BLaER1 (cell line): Measurements from ENCODE around the gene GPR152.

Source experiments
- H3K27ac ChIP-seq: shearing (Covaris generic); formaldehyde crosslinking; 2 replicates; pipeline ENCODE4 v1.8.1; 2022
- H3K27me3 ChIP-seq: shearing (Covaris generic); formaldehyde crosslinking; 2 replicates; pipeline ENCODE4 v1.8.1; 2022
- H3K36me3 ChIP-seq: shearing (Covaris generic); formaldehyde crosslinking; 2 replicates; pipeline ENCODE4 v1.8.1; 2022
- H3K4me1 ChIP-seq: shearing (Covaris generic); formaldehyde crosslinking; 2 replicates; pipeline ENCODE4 v1.8.1; 2022
- H3K4me2 ChIP-seq: shearing (Covaris generic); formaldehyde crosslinking; 2 replicates; pipeline ENCODE4 v1.8.1; 2022
- H3K4me3 ChIP-seq: shearing (Covaris generic); formaldehyde crosslinking; 2 replicates; pipeline ENCODE4 v1.8.1; 2022
- H3K9ac ChIP-seq: shearing (Covaris generic); formaldehyde crosslinking; 2 replicates; pipeline ENCODE4 v1.8.1; 2022
- H3K9me3 ChIP-seq: shearing (Covaris generic); formaldehyde crosslinking; 2 replicates; pipeline ENCODE4 v1.8.1; 2022
- H4K20me1 ChIP-seq: shearing (Covaris generic); formaldehyde crosslinking; 2 replicates; pipeline ENCODE4 v1.8.1; 2022
- Cebpa-rat ChIP-seq: shearing (Covaris generic); IDR thresholded peaks from 2 replicates; pipeline ENCODE4 v1.8.1; 2022

GPR152 gene

DNA sequence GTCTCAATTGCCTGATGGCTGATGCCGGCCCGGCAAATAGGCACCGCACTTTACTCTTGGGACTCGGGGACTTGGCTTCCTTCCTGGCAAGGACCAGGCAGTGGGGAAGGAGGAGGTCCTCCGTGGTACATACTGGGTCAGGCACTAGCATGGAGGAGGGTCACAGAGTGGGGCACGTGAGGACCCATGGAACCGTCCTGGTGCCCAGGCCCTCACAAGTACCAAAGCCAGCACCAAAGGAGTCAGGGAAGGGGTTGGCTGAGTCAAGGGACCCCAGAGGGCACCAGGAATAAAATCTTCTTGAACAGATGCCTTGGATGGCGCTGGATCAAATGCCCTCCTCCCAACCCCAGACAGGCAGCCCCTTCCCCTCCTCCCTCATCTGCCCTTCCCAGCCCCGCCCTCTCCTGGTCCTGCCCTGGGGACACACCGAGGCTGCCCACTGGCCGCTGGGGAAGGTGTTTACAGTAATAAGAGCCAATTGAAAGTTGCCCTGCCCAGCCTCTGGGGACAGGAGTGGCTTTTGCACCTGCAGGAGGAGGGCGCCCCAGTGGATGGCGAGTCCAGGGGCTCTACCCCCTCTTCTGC, 42.7 kb downstream of the GPR152 start:
- H3K9ac ChIP-seq = peak overlapping the region; percentile 87
- H3K4me3 ChIP-seq = peak overlapping the region; percentile 45
- H3K27me3 ChIP-seq = peaks cover 14% of the 10 kb centered on the region
- no peaks in the 10 kb centered on the region for H3K9me3 ChIP-seq
- peaks cover 99% of the 10 kb centered on the region for H3K4me1 ChIP-seq
- TF ChIP-seq Cebpa-rat = no peak
- H4K20me1 ChIP-seq = no peaks in the 10 kb centered on the region
- H3K27ac ChIP-seq = peak overlapping the region; percentile 97
- H3K4me2 ChIP-seq = peak overlapping the region; percentile 100
- H3K36me3 ChIP-seq = 0 out of 2 replicates have a peak, but pooled peaks cover 10% of the 10 kb centered on the region

DNA sequence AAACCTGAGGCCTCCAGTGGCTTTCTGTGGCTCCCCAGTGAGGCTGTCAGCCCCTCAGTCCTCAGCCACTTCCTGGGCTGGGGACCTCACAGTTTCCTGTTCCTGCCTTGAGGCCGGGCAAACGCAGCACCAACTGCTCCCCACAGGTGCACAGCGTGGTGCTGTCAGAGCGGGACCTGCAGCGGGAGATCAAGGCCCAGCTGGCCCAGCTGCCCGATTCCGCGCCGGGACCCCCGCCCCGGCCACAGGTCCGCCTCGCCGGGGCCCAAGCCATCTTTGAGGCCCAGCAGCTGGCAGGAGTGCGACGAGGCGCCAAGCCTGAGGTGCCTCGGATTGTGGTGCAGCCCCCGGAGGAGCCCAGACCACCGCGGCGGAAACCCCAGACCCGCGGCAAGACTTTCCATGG, 43.3 kb downstream of the GPR152 start:
- 0 out of 2 replicates have a peak, but pooled peaks cover 10% of the 10 kb centered on the region for H3K36me3 ChIP-seq
- no peak for TF ChIP-seq Cebpa-rat
- peak overlapping the region; percentile 100 for H3K4me2 ChIP-seq
- H3K4me1 ChIP-seq = peaks cover 100% of the 10 kb centered on the region
- peak overlapping the region; percentile 45 for H3K4me3 ChIP-seq
- H3K9me3 ChIP-seq = no peaks in the 10 kb centered on the region
- no peaks in the 10 kb centered on the region for H4K20me1 ChIP-seq
- H3K9ac ChIP-seq = peak overlapping the region; percentile 87
- peak overlapping the region; percentile 97 for H3K27ac ChIP-seq
- peaks cover 8% of the 10 kb centered on the region for H3K27me3 ChIP-seq

DNA sequence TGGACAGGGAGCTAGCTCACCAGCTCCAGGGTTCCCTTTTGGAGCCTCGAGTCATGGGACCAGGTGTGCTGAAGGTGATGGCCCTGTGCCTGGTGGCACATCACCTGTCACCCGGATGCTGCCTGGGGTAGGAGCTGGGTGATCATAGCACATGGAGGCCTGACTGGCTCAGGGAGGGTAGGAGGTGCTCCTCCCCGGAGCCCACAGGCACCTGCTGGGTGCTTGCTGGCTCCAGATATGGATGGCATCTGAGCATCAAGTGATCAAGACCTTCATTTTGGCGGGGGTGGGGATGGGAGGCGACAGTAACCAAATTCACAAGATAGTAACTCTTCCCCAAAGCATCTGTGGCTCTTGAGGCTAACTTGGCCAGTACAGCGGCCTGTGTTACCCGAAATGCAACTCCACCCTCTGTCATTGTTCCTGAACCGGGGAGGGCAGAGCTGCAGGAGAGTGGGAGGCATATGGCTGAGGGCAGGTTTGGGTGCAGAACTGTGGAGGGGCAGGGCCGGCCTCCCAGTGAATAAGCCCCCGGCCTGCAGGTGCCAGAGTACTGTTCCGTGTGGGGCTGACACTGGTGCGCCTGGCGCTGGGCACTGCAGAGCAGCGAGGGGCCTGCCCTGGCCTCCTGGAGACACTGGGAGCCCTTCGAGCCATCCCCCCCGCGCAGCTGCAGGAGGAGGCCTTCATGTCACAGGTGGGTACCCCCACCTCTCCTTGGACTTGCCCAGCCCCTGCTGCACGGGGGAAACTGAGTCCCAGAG, 43.9 kb downstream of the GPR152 start:
- Histone ChIP-seq H3K9me3 (no peaks in the 10 kb centered on the region), H3K9ac (peak overlapping the region; percentile 87), H3K27me3 (peaks cover 2% of the 10 kb centered on the region; the same call in 1 of the 2 replicates), H3K27ac (peak overlapping the region; percentile 97), H3K36me3 (0 out of 2 replicates have a peak, but pooled peaks cover 10% of the 10 kb centered on the region), H3K4me2 (peak overlapping the region; percentile 100), H3K4me3 (peak overlapping the region; percentile 45), H4K20me1 (no peaks in the 10 kb centered on the region), H3K4me1 (peaks cover 100% of the 10 kb centered on the region)
- no peak for TF ChIP-seq Cebpa-rat

DNA sequence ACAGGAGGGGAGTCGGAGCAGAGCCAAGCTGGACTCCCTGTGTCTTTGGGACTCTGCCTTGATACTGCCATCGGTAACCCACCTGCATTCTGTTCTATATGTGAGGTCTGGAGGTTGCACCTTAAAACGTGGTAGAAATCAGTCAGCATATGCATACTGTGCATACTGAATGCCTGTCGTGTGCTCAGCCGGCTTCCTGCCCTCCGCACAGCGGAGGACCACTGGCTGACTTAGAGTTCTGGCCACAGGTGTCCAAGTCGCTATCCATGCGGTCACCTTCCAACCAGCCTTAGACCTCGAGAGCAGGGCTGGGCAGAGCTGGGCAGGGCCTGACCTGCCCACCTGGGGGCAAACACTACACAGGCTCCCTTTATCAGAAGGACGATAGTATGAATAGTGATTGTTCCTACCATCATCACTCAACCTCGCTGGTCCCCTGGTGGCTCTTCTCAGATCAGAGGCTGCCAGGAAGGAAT, 44.8 kb downstream of the GPR152 start:
- Histone ChIP-seq H3K36me3 (0 out of 2 replicates have a peak, but pooled peaks cover 10% of the 10 kb centered on the region), H3K27me3 (no peaks in the 10 kb centered on the region), H3K4me1 (peaks cover 100% of the 10 kb centered on the region), H3K9me3 (no peaks in the 10 kb centered on the region), H4K20me1 (no peaks in the 10 kb centered on the region), H3K27ac (peak overlapping the region; percentile 97), H3K4me3 (peak overlapping the region; percentile 45), H3K4me2 (peak overlapping the region; percentile 100), H3K9ac (peak overlapping the region; percentile 87)
- TF ChIP-seq Cebpa-rat = no peak

DNA sequence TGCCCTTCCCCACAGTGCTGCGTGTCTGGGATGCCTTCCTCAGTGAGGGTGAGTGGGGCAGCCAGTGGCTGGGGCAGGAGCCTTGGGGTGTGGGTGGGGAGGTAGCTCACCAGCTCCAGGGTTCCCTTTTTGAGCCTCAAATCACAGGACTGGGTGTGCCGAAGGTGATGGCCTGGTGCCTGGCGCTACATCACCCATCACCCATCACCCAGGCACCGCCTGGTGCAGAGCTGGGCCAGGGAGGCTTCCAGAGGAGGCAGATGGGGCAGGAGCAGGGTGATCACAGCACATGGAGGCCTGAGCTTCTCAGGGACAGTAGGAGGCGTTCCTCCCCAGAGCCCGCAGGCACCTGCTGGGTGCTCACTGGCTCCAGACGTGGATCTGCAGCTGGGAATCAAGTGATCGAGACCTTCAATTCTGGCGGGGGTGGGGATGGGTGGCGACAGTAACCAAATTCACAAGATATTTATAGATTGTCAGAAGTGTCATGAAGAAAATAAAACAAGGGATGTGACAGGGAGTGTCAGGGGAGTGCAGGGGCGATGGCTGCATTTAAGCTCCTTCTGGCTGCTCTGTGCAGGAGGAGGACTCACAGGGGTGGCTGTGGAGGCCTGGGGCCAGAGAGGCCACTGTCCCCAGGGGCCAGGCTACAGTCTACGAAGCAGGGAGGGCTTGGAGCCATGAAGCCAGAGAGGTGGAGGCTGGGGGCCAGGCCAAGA, 45.4 kb downstream of the GPR152 start:
- Histone ChIP-seq H3K27ac (peak overlapping the region; percentile 97), H3K4me1 (peaks cover 100% of the 10 kb centered on the region), H3K9ac (peak overlapping the region; percentile 87), H4K20me1 (no peaks in the 10 kb centered on the region), H3K4me2 (peak overlapping the region; percentile 100), H3K36me3 (0 out of 2 replicates have a peak, but pooled peaks cover 10% of the 10 kb centered on the region), H3K27me3 (no peaks in the 10 kb centered on the region), H3K9me3 (no peaks in the 10 kb centered on the region), H3K4me3 (peak overlapping the region; percentile 45)
- TF ChIP-seq Cebpa-rat = no peak

DNA sequence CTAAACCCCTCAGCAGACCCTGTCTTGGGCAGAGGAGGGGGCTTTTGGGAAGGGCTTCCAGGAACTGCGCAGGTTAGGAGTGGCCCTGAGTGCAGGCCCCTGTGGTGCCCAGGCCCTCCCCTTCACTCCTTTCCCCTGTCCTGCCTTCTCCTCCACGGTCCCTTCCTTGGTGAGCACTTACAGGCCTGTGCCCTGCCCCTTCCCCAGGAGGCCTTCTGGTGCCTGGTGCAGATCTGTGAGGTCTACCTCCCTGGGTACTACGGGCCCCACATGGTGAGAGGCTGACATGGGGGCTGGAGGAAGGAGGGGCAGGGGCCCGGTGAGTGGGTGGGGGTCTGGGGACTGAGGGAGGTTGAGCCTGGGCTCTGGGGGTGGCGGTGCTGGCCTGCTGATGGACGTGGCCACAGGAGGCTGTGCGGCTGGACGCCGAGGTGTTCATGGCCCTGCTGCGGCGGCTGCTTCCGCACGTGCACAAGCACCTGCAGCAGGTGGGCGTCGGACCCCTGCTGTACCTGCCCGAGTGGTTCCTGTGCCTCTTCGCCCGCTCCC, 46.0 kb downstream of the GPR152 start:
- 0 out of 2 replicates have a peak overlapping the region, but pooled peaks have one; percentile 45 for H3K4me3 ChIP-seq
- no peak for TF ChIP-seq Cebpa-rat
- H3K27me3 ChIP-seq = no peaks in the 10 kb centered on the region
- 0 out of 2 replicates have a peak, but pooled peaks cover 10% of the 10 kb centered on the region for H3K36me3 ChIP-seq
- H3K27ac ChIP-seq = peak overlapping the region; percentile 97
- H3K4me1 ChIP-seq = peaks cover 96% of the 10 kb centered on the region
- H3K9ac ChIP-seq = peak overlapping the region; percentile 87; the same call in 1 of the 2 replicates
- peak overlapping the region; percentile 100 for H3K4me2 ChIP-seq
- H3K9me3 ChIP-seq = no peaks in the 10 kb centered on the region
- no peaks in the 10 kb centered on the region for H4K20me1 ChIP-seq

DNA sequence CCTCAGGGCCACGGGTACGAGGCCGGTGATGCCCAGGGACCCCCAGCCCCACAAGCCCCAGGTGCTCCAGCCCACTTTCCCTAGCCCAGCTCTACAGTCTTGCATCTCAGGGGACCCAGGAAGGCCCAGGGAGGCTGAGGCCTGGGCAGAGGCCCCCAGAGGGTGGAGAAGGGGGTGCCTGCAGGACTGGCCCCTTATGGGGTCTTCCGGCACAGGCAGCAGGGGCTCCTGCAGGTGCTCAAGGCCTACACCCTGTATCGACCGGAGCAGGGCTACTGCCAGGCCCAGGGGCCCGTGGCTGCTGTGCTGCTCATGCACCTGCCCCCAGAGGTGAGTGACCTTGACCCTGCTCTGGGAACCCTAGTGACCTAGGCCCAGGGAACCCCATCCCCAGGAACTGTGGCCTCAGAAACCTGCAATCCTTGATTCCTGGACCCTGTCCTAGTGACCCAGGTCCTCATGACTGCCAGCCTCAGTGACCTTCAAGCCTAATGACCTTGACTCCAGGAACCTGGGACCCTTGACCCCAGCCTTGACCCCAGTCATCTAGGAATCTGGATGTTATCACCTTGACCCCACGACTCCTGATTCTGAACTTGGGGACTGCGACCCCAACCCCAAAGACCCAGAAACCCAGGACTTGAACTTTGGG, 46.7 kb downstream of the GPR152 start:
- TF ChIP-seq Cebpa-rat = no peak
- H3K36me3 ChIP-seq = 0 out of 2 replicates have a peak, but pooled peaks cover 10% of the 10 kb centered on the region
- H3K9ac ChIP-seq = peak overlapping the region; percentile 87; the same call in 1 of the 2 replicates
- peaks cover 91% of the 10 kb centered on the region for H3K4me1 ChIP-seq
- H3K27ac ChIP-seq = peak overlapping the region; percentile 97
- H3K4me3 ChIP-seq = peak overlapping the region; percentile 70; the same call in 1 of the 2 replicates
- no peaks in the 10 kb centered on the region for H3K9me3 ChIP-seq
- H3K4me2 ChIP-seq = peak overlapping the region; percentile 100
- H4K20me1 ChIP-seq = peaks cover 6% of the 10 kb centered on the region
- H3K27me3 ChIP-seq = no peaks in the 10 kb centered on the region

DNA sequence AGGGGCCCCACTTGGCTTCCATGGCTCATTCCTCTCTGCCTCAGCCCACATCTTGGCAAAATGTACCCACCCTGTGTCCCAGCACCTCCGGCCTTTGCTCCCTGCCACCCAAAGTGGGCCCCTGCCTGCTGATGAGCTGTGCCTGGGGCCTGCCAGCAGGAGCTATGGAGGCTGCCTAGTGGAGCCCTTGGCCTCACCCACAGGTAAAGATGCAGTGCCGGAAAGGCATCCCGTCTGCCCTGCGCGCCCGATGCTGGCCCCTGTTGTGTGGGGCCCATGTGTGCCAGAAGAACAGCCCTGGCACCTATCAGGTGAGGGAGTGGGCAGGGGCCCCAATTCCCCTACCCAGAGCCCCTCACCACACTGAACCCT, 47.3 kb downstream of the GPR152 start:
- Histone ChIP-seq H3K27me3 (no peaks in the 10 kb centered on the region), H3K4me2 (peak overlapping the region; percentile 100), H3K9ac (peak overlapping the region; percentile 87), H3K27ac (peak overlapping the region; percentile 97), H3K4me1 (peaks cover 91% of the 10 kb centered on the region), H3K9me3 (no peaks in the 10 kb centered on the region), H4K20me1 (peaks cover 12% of the 10 kb centered on the region), H3K4me3 (peak overlapping the region; percentile 70), H3K36me3 (peaks cover 14% of the 10 kb centered on the region)
- TF ChIP-seq Cebpa-rat = no peak
